ENCODE data around the gene EFCAB6.

Gene EFCAB6

DNA sequence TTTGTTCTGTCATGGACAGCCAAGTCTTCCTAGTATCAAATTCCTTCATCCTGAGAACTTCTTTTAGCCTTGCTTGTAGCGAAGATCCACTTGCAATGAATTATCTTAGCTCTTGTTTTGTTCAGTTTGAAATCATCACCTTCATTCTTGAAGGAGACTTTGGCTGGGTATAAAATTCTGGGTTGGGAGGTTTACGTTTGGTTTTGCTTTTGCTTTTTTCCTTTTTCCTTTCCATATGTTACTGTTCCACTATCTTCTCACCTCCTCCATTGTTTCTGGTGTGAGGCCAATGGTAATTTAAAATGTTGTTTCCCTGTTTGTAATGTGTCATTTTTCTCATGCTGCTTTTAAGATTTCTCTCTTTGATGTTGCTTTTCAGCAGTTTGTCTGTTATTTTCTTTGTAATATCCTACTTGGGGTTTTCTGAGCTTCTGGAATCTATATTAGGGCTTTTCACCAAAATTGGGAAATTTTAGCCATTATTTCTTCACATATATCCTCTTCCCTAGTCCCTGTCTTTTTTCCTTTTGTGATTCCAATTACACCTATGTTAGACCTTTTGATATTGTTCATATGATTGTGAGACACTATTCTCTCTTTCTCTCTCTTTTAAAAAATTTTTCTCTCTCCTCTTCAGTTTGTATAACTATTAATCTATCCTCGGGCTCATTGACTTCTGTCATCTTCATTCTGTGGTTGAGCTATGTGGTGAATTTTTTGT is 172.7 kb downstream of the EFCAB6 start:
- no peak for DNase-seq
- ATAC-seq: no peak
- H3K27me3 Mint-ChIP-seq: no peaks in the 10 kb centered on the region
- H3K4me3 Mint-ChIP-seq: no peak overlapping the region
- H3K4me1 Mint-ChIP-seq: no peaks in the 10 kb centered on the region
- H3K9me3 Mint-ChIP-seq: peaks cover 17% of the 10 kb centered on the region in 2 donors
- H3K27ac Mint-ChIP-seq: peak overlapping the region in 1 of 2 donors; percentile 23

DNA sequence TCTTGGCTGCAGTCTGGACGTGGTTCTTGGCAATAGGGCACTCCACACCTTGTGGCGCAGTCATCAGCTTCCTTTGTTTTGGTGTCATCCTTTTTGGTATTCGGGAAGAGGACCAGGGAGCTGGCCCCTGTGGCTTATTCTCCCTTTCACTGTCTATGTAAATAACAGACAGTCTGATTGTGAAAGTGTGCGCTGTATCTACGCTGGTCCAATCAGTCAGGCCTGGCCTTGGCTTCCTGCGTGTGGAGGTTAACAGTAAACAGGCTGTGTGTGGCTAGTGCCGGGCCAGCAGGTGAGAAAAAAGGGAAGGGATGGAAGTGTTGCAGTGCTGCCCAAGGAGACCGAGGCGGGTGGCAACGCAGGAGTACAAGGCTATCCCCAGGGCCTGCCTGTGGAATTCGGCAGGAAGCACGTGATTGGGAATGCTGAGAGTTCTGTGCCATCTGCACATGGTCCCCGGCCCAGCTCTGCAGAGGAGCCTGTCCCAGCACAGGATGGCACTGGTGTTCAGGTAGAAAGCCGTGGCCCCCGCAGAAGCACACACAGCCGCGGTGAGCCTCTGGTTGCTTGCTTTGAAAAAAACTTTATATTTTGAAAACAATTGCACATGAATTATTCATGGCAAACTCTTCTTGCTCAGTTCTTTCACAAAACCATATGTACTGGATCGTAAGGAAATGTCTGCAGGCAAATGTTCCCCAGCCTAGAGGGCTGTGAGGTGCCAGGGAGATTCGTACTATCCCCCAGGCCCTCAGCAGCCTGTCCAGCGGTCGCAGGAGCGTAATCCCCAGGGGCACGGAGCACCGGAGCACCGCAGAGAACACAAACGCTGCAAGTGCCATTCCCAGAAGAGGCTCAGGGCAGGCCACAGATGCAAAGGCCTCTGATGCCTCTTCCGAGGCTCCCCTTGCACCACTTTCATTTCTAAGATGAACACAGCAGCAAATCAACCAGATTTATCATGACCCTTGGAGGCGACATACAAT is 174.5 kb downstream of the EFCAB6 start:
- Mint-ChIP-seq H3K27ac (no peak overlapping the region), H3K4me1 (no peaks in the 10 kb centered on the region), H3K4me3 (no peak overlapping the region), H3K27me3 (no peaks in the 10 kb centered on the region), H3K9me3 (peaks cover 17% of the 10 kb centered on the region in 2 donors)
- no peak for ATAC-seq
- DNase-seq: no peak

DNA sequence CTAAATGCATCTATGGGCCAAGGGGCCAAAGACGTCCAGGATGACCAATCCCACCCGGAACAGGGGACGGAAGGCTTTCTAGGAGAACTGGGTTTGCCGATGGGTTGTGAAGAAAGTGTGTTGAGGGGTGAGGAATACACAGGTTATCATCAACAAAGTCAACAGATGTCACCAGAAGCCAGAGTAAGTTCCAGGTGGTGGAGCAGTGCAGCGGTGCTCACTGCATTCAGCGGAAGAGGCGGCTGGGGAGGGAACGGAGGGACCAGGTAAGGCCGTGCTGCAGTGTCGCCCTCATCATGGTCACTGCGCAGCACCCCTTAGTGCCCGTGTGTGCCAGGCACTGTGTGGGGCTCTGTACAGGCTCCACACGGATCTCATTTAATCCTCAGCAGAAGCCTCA is 176.0 kb downstream of the EFCAB6 start:
- no peak for ATAC-seq
- DNase-seq: no peak
- Mint-ChIP-seq H3K4me1 (no peaks in the 10 kb centered on the region), H3K27me3 (no peaks in the 10 kb centered on the region), H3K4me3 (no peak overlapping the region), H3K27ac (no peak overlapping the region), H3K9me3 (peaks cover 17% of the 10 kb centered on the region in 2 donors)

DNA sequence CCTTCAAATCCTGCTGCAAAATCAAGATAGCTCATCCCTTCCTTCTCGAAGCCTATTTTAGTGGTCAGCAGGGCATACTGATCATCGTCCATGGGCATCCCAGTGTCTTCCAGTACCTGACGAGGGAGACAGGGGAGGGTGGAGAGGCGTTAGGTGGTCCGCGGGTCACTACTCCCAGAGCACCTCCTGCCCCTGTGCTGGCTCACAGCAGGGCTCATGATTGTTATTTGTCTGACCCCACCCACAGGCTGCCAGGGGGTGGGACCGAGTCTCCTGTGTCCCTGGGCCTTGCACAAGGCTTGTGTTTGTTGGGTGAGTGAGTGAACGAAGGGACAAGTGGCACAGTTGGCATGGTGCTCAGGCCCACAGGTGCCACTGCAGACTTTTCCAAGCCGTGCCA is 177.0 kb downstream of the EFCAB6 start:
- Mint-ChIP-seq H3K27ac (no peak overlapping the region), H3K4me3 (no peak overlapping the region), H3K4me1 (no peaks in the 10 kb centered on the region), H3K9me3 (peaks cover 11 to 12% of the 10 kb centered on the region in 2 donors), H3K27me3 (no peaks in the 10 kb centered on the region)
- DNase-seq (no peak), ATAC-seq (no peak)

DNA sequence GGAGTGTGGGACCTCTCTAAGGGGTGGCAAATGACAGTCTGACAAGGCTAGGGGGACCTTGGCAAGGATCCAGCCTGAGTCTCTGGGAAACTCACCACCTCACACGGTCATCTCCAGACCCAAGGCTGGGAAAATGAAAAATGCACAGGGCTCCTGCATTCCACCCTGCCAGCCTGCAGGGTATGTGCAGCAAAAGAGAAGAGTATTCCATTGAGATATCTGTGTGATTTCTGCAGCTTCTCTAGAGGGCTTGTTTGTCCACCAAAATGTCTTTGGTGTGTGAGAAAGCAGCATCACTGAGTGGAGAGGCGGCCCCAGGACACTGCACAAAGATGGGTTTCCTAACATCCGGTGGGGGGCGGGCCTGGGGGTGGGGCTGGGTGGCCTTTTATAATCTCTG is 177.8 kb downstream of the EFCAB6 start:
- ATAC-seq (no peak), DNase-seq (no peak)
- no peaks in the 10 kb centered on the region for H3K27me3 Mint-ChIP-seq
- H3K9me3 Mint-ChIP-seq: peaks cover 3 to 4% of the 10 kb centered on the region in 2 donors
- H3K4me1 Mint-ChIP-seq: no peaks in the 10 kb centered on the region
- H3K27ac Mint-ChIP-seq: no peak overlapping the region
- H3K4me3 Mint-ChIP-seq: no peak overlapping the region

DNA sequence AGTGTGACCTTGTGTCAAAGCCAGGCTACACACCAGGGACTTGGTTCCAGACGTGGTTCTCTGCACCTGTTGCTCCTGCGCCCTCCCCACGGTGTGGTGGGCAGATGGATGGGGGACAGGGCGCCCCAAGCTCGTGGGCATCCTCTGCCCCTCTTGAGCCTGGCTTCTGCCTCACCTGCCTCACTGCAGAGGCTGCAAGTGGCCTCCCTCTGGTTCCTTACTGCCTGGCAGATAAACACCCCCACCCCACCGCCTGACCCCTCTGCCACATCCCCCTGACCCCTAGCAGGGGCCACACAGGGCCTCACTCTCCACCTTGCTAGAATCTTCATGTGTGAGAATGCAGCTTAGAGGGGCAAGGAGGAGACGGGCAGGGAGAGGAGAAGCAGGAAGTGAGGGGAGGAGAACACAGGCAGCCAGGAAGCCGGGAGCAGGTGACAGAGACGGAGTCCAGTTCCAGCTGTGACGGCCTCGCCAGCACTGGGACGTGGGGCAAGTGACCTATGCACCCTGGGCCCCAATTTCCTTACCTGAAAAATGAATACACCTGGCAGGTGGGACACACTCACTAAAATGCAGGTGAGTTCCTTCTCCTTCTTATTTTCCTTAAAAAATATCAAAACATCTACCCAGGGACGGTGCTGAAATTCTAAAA is 178.3 kb downstream of the EFCAB6 start:
- H3K4me1 Mint-ChIP-seq: no peaks in the 10 kb centered on the region
- ATAC-seq: no peak
- H3K4me3 Mint-ChIP-seq: no peak overlapping the region
- H3K9me3 Mint-ChIP-seq: no peaks in the 10 kb centered on the region
- no peaks in the 10 kb centered on the region for H3K27me3 Mint-ChIP-seq
- no peak overlapping the region for H3K27ac Mint-ChIP-seq
- no peak for DNase-seq

DNA sequence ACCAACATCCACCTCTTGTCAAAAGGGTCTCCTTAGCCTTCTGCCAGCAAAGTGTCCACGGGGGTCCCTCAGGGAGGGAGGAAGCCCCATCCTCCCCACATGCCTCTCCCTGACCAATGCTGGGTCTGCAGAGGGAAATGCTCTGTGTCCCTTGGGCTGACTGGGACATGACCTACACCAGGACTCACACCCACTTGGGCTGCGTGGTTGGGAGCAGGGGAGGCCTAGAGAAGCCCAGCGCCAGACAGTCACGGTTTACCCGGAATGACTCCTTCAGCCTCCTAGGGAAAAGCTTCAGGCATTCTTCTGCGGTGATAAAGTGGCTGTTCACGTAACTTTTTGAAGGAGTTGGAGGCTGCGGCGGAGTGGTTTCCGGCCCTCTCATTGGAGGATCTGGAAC is 180.3 kb downstream of the EFCAB6 start:
- ATAC-seq (no peak), DNase-seq (no peak)
- Mint-ChIP-seq H3K4me1 (no peaks in the 10 kb centered on the region), H3K27ac (no peak overlapping the region), H3K9me3 (no peaks in the 10 kb centered on the region), H3K27me3 (no peaks in the 10 kb centered on the region), H3K4me3 (no peak overlapping the region)

DNA sequence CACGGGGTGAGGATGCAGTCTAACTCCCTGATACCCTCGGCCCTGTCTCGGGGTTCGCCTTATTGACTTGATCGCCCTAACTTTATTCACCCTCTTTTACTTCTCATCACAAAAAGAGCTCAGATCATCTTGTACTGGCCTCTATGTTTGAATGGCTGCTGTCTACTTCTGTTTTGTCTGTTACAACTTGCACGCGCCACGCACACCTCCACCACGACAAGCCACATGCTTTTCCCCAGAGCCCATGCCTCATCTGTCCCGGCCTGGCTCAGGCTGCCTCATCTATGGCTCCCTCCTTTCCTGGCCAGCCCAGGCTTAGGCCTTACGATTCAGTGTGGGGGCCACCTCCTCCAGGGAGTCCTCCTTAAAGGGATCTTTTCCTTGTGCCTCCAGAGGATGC is 180.9 kb downstream of the EFCAB6 start:
- ATAC-seq: no peak
- H3K4me3 Mint-ChIP-seq: no peak overlapping the region
- no peaks in the 10 kb centered on the region for H3K4me1 Mint-ChIP-seq
- H3K27ac Mint-ChIP-seq: peak overlapping the region; percentile 7 to 77
- no peaks in the 10 kb centered on the region for H3K9me3 Mint-ChIP-seq
- no peak for DNase-seq
- H3K27me3 Mint-ChIP-seq: no peaks in the 10 kb centered on the region

DNA sequence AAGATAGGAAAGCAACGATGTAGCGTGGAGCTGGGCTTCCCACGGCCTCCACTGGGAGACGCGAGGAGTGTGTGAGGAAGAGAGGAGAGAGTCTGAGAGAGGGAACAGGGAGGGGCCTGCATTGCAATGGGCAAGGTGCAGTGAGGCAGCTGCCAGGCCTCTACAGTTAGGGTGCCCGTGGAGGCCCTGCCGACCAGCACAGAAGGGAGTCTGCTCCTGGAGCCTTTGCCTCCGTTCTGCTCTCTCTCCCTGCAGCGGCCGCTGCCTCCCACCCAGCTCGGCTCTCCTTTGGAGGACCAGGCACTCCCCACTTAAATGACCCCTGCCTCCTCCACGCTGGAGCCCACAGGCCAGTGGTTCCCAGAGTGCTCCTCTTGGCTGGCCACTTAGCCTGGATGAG is 181.7 kb downstream of the EFCAB6 start:
- Mint-ChIP-seq H3K4me1 (no peaks in the 10 kb centered on the region), H3K27ac (peak overlapping the region in 1 of 2 donors; percentile 84), H3K9me3 (no peaks in the 10 kb centered on the region), H3K27me3 (no peaks in the 10 kb centered on the region), H3K4me3 (no peak overlapping the region)
- ATAC-seq (no peak), DNase-seq (no peak)

DNA sequence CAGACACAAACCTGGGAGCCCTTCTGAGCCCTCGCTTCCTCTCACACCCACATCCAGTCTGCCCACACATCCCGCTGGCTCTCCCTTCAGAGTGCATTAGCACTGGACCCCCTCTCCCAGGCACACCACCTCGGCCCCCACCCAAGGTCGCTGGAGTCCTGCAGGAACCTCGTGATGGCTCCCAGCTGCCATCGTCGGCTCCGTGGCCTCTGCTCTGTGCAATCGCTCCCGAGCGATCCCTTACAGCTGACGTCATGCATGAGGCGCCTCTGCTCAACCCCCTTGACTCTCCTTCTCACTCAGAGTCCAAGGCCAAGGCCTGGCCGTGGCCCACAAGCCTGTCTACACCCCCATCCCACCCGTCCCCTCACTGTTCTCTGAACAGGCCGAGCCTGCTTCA is 183.9 kb downstream of the EFCAB6 start:
- Mint-ChIP-seq H3K4me3 (no peak overlapping the region), H3K27me3 (no peaks in the 10 kb centered on the region), H3K4me1 (no peaks in the 10 kb centered on the region), H3K27ac (peak overlapping the region; percentile 42 to 88), H3K9me3 (no peaks in the 10 kb centered on the region)
- no peak for ATAC-seq
- DNase-seq: no peak

DNA sequence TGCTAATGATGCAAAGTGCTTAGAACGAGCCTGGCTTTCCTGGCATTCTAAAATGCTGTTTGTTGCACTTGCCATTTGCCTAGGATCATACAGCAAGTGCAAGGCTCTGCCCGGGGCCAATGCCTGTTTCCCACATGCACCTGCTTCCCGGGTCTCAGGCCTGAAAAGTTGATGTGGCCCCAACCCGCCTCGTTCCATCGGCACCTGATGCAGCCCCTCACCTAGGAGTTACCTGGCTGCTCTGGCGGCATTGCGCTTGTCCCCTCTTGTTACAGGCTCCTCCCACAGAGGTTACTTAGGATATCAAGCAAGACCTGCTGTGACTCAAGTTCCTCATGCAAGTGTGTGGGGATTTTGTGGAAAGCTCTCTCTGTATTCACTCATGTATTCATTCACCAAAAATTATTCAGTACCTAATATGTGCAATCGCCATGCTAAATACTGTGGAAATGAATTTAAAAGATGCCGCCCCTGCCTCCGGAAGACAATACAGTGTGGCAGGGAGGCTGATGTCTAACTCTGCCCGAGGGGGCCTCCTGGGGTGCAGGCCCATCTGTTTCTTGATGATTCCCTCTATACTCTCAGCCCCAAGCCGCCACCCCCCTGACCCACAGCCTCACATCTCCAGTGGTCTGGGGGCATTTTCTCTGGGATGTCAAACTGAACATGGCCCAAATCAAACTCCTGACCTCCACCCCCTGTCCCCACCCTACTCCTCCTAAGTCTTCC is 184.5 kb downstream of the EFCAB6 start:
- ATAC-seq: no peak
- Mint-ChIP-seq H3K9me3 (no peaks in the 10 kb centered on the region), H3K4me3 (no peak overlapping the region), H3K27ac (peak overlapping the region in 1 of 2 donors; percentile 42), H3K27me3 (no peaks in the 10 kb centered on the region), H3K4me1 (no peaks in the 10 kb centered on the region)
- DNase-seq: no peak

DNA sequence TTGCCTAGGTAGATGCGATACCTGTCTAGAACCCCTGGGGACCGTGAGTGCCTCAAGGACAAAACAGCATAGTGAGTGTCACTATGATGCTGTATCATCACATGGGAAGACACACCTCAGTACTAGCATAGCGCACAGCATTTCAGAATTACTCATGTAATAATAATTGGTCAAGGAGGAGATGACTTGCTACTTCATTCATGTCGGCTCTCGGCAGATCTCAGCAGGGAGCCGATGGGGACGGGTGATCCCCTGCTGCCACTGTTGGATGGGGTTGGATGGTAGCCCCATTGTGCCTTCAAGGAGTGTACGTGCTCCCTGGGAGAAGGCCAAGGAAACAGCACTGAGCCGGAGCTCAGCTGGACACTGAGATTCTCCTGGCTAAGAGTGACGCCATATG is 186.9 kb downstream of the EFCAB6 start:
- ATAC-seq (no peak), DNase-seq (no peak)
- Mint-ChIP-seq H3K27ac (no peak overlapping the region), H3K9me3 (no peaks in the 10 kb centered on the region), H3K4me1 (no peaks in the 10 kb centered on the region), H3K4me3 (no peak overlapping the region), H3K27me3 (no peaks in the 10 kb centered on the region)

DNA sequence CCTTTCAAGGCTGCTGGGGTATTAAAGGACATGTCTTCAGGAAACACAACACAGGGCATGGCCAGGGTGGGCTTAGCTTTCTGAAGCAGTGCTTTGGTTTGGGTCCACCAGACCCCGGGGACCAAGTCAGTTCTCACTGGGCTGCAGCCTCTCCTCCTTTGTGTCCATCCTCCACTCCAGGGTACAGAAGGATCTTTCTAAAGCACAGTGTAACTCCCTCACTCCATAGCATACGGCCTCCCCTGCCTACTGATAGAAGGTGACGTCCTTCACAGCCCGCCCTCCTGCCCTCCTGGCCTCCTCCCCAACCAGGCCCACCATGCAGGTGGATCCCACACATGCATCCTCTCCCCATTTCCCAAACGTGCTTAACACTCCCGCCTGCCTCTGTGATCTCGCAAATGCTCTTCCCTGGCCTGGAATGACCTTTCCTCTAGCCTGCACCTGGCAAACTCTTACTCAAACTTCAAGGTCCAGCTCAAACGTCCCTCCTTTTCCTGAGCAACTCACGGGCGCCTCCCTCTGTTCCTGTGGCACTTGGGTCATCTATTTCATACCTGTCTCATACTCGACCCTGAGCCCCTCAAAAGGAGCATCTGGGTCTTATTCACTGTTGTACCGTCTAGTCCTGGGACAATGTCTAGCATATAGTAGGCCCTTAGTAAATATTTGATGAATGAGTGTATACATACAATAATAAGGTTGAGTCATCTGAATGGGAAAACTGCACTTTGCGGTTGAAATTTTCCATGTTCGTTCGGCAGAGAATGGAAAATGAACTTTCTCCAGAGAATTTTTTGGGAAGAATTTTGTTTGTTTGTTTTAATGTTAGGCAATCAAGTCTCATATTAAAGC is 187.7 kb downstream of the EFCAB6 start:
- Mint-ChIP-seq H3K9me3 (peaks cover 4 to 8% of the 10 kb centered on the region in 2 donors), H3K27ac (no peak overlapping the region), H3K4me1 (no peaks in the 10 kb centered on the region), H3K27me3 (peaks cover 4% of the 10 kb centered on the region), H3K4me3 (no peak overlapping the region)
- DNase-seq (no peak), ATAC-seq (no peak)

DNA sequence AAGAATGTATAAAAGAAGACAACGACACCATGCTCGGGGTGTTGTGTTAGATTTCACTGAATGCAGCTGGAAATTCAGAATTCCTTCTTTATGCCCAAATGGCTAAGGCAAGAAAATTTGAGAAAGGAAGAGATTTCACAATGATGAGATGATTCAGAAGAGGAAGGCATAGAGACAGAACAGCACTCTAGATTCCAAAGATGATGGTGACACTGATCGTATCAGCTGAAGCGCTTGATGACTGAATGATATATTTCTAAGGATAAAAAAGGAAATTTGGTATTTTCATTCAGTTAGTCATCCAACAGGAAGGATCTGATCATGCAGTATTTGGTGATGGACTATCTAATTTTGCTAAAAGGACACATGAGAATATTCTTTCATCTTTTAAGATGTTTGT is 189.2 kb downstream of the EFCAB6 start:
- Mint-ChIP-seq H3K9me3 (peaks cover 10 to 12% of the 10 kb centered on the region in 2 donors), H3K4me3 (no peak overlapping the region), H3K27me3 (peaks cover 9% of the 10 kb centered on the region), H3K4me1 (no peaks in the 10 kb centered on the region), H3K27ac (no peak overlapping the region)
- ATAC-seq (no peak), DNase-seq (no peak)
